ENCODE results near the gene LMOD2. TPM values are rescaled to one million over a fixed set of nuclear protein-coding genes. Genes with fewer than 3 reads are reported as not detected.

Gene LMOD2
- total and polyA plus RNA-seq, 2 donors (not counting 3 experiments of a cell fraction or from before 2014, with no cell fraction given) = not detected

GRCh38 chr7:123710683-123711082, 55.0 kb downstream of the LMOD2 start:
- H4K20me1 ChIP-seq (replicated peaks; ENCODE audit: control insufficient read depth, extremely low read depth, insufficient read depth, low read length) = peaks cover 2% of the 10 kb centered on the region
- no peaks in the 10 kb centered on the region for H3K27me3 ChIP-seq (ENCODE audit: control insufficient read depth in 2 of 2, insufficient read depth in 2 of 2, low read length in 2 of 2)
- dilution Hi-C loops (cut with MboI; ENCODE audit: extremely low pct_ligation_motif_present, low sequenced_read_pairs) (no loop called here), intact Hi-C loops (cut with micrococcal nuclease) (no loop called here)
- H3K9me1 ChIP-seq (replicated peaks; ENCODE audit: control insufficient read depth, extremely low read depth, insufficient read depth, low read length) = no peaks in the 10 kb centered on the region
- FAIRE-seq = no peak
- H3K36me3 ChIP-seq (ENCODE audit: control insufficient read depth in 2 of 2, extremely low read depth in 1 of 2, insufficient read depth in 2 of 2, low read length in 2 of 2) = peaks cover 3 to 6% of the 10 kb centered on the region in 2 experiments
- no peak overlapping the region for H3K4me3 ChIP-seq (replicated peaks in 1 of 3; ENCODE audit: insufficient read depth in 1 of 3, low read depth in 1 of 3, low read length in 3 of 3)
- H3K9ac ChIP-seq (replicated peaks; ENCODE audit: extremely low read depth, insufficient read depth, low read length) = no peak overlapping the region
- no peak overlapping the region for H3K27ac ChIP-seq (ENCODE audit: insufficient read depth, low read depth, low read length)
- ChIA-PET POLR2A (no interaction called here), CTCF (interaction anchor here (1.0 kb wide), 1 partner anchor 9 kb away, joined by 5 read pairs; no protein-coding TSS in a partner anchor)
- peaks cover 17% of the 10 kb centered on the region for H3K4me1 ChIP-seq (ENCODE audit: control insufficient read depth, extremely low read depth, insufficient read depth, low read length)
- no peaks in the 10 kb centered on the region for H3K9me3 ChIP-seq (replicated peaks; ENCODE audit: control insufficient read depth, insufficient read depth, low read length)
- H3K79me2 ChIP-seq (ENCODE audit: control insufficient read depth, insufficient read depth, low read length) = peaks cover 32% of the 10 kb centered on the region
- H3K4me2 ChIP-seq (ENCODE audit: insufficient read depth, low read length) = no peak overlapping the region
- TF ChIP-seq EZH2 (IDR thresholded peaks at IDR 0.05; ENCODE audit: borderline replicate concordance, low read depth, low read length, severe bottlenecking) (no peak), FOS (IDR thresholded peaks at IDR 0.05; ENCODE audit: borderline replicate concordance, insufficient read depth, low read length) (no peak)
- DNase-seq (ENCODE audit: low read depth, low spot score) = no peak
- no peak overlapping the region for H2AFZ ChIP-seq (ENCODE audit: low read depth, low read length)
- BruUV-seq (replicated peaks) = no TSS peak

GRCh38 chr7:123711832-123712293, 56.2 kb downstream of the LMOD2 start:
- Histone ChIP-seq H3K4me2 (ENCODE audit: insufficient read depth, low read length) (no peak overlapping the region), H4K20me1 (replicated peaks; ENCODE audit: control insufficient read depth, extremely low read depth, insufficient read depth, low read length) (peaks cover 2% of the 10 kb centered on the region), H3K4me3 (replicated peaks in 1 of 3; ENCODE audit: insufficient read depth in 1 of 3, low read depth in 1 of 3, low read length in 3 of 3) (no peak overlapping the region), H3K9ac (replicated peaks; ENCODE audit: extremely low read depth, insufficient read depth, low read length) (no peak overlapping the region), H3K36me3 (ENCODE audit: control insufficient read depth in 2 of 2, extremely low read depth in 1 of 2, insufficient read depth in 2 of 2, low read length in 2 of 2) (peaks cover 0 to 6% of the 10 kb centered on the region in 2 experiments), H2AFZ (ENCODE audit: low read depth, low read length) (no peak overlapping the region), H3K27me3 (ENCODE audit: control insufficient read depth in 2 of 2, insufficient read depth in 2 of 2, low read length in 2 of 2) (no peaks in the 10 kb centered on the region), H3K9me3 (replicated peaks; ENCODE audit: control insufficient read depth, insufficient read depth, low read length) (no peaks in the 10 kb centered on the region), H3K27ac (ENCODE audit: insufficient read depth, low read depth, low read length) (no peak overlapping the region), H3K79me2 (ENCODE audit: control insufficient read depth, insufficient read depth, low read length) (peaks cover 36% of the 10 kb centered on the region), H3K4me1 (ENCODE audit: control insufficient read depth, extremely low read depth, insufficient read depth, low read length) (peaks cover 19% of the 10 kb centered on the region), H3K9me1 (replicated peaks; ENCODE audit: control insufficient read depth, extremely low read depth, insufficient read depth, low read length) (no peaks in the 10 kb centered on the region)
- TF ChIP-seq POLR2A (IDR thresholded peaks at IDR 0.05; ENCODE audit: low read depth, low read length) (no peak), EZH2 (IDR thresholded peaks at IDR 0.05; ENCODE audit: borderline replicate concordance, low read depth, low read length, severe bottlenecking) (no peak), FOS (IDR thresholded peaks at IDR 0.05; ENCODE audit: borderline replicate concordance, insufficient read depth, low read length) (no peak), JUN (IDR thresholded peaks at IDR 0.05; ENCODE audit: borderline replicate concordance, insufficient read depth, insufficient read length, low read depth) (no peak), GATA2 (IDR thresholded peaks at IDR 0.05; ENCODE audit: insufficient read depth, insufficient read length, low read depth, low read length) (no peak), POLR2AphosphoS5 (IDR thresholded peaks at IDR 0.05; ENCODE audit: insufficient read depth, low read depth, low read length) (no peak), CTCF (IDR thresholded peaks at IDR 0.05; ENCODE audit: extremely low read depth in 1 of 2, insufficient read depth in 1 of 2, low read depth in 1 of 2, low read length in 2 of 2) (no peak), MAX (IDR thresholded peaks at IDR 0.05; ENCODE audit: insufficient read depth, insufficient read length) (no peak), MYC (IDR thresholded peaks at IDR 0.05; ENCODE audit: low read depth, low read length) (no peak)
- BruUV-seq (replicated peaks) = no TSS peak
- intact Hi-C loops (cut with micrococcal nuclease) = no loop called here
- ChIA-PET POLR2A (no interaction called here), CTCF (no interaction called here)
- no peak for DNase-seq (ENCODE audit: low read depth, low spot score)
- dilution Hi-C loops (cut with MboI; ENCODE audit: extremely low pct_ligation_motif_present, low sequenced_read_pairs) = no loop called here
- no peak for FAIRE-seq
